ENCODE data around the gene SLC32A1. TPM values are rescaled to one million over a fixed set of nuclear protein-coding genes. Genes with fewer than 3 reads are reported as not detected.

SLC32A1 gene, protein sequence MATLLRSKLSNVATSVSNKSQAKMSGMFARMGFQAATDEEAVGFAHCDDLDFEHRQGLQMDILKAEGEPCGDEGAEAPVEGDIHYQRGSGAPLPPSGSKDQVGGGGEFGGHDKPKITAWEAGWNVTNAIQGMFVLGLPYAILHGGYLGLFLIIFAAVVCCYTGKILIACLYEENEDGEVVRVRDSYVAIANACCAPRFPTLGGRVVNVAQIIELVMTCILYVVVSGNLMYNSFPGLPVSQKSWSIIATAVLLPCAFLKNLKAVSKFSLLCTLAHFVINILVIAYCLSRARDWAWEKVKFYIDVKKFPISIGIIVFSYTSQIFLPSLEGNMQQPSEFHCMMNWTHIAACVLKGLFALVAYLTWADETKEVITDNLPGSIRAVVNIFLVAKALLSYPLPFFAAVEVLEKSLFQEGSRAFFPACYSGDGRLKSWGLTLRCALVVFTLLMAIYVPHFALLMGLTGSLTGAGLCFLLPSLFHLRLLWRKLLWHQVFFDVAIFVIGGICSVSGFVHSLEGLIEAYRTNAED
- total RNA-seq, result under 1 TPM; 0.25 to 0.55 TPM
- 0.96 TPM for polyA plus RNA-seq (ENCODE audit: insufficient read depth, low read depth, low replicate concordance)
- long read RNA-seq, donor 1, result 0 reads
- long read RNA-seq, donor 2, result 0 reads

DNA sequence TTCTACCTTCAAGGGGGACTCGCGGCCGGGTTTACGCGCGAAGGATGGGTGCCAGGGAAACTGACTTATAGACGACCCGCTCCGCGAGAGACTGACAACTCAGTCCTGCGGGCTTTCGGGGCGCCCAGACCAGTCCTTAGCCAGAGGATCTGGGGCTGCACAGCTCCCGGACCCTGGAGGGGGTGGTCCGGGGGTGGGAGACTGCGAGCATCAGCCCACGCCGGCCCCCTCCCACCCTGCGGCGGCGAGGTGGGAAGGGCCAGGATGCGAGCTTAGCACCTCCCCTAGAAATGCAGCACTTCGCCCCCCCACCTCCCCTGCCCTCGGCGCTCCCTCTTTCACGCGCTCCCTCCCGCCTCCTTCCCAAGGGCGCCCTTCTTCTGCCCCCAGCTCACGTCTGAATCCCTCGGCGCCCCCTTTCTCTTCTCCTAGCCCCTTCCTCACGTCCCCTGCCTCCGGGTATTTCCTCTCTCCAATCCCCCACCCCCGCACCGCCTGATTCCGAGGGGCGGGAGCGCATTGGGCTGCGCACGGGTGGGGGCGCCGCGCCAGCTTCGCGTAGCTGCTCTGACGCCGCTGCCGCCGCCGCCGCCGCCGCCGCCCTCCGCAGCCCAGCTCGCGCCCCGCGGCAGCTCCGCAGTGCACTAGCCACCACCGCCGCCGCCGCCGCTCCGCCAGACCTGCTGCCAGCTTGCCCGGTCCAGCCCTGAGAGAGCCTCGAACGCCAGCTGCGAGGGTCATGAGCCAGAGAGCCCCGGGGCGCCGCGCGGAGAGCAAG lies at the start of gene SLC32A1:
SLC32A1 (plus strand) TSS at position 639 of the 778 bp plus-strand sequence. CDS start 239 bp downstream, outside the sequence.
- Histone ChIP-seq H3K4me1 (no peaks in the 10 kb centered on the region), H3K27me3 (no peaks in the 10 kb centered on the region), H3K9me3 (no peaks in the 10 kb centered on the region), H3K36me3 (ENCODE audit: low read depth, missing control alignments) (no peaks in the 10 kb centered on the region), H3K27ac (no peak within 1 kb of the TSS), H3K4me3 (peak within 1 kb of the TSS in 1 of 2 donors; percentile 15)
- intact Hi-C loops (cut with DNase I; ENCODE audit: low total_unique reads), result no loop called here
- DNase-seq, result no peak
- WGBS, 2 donors, result 2 to 3% methylated on average over 35 to 76 of the region's 76 CpGs
- TF ChIP-seq, protein P1, sequence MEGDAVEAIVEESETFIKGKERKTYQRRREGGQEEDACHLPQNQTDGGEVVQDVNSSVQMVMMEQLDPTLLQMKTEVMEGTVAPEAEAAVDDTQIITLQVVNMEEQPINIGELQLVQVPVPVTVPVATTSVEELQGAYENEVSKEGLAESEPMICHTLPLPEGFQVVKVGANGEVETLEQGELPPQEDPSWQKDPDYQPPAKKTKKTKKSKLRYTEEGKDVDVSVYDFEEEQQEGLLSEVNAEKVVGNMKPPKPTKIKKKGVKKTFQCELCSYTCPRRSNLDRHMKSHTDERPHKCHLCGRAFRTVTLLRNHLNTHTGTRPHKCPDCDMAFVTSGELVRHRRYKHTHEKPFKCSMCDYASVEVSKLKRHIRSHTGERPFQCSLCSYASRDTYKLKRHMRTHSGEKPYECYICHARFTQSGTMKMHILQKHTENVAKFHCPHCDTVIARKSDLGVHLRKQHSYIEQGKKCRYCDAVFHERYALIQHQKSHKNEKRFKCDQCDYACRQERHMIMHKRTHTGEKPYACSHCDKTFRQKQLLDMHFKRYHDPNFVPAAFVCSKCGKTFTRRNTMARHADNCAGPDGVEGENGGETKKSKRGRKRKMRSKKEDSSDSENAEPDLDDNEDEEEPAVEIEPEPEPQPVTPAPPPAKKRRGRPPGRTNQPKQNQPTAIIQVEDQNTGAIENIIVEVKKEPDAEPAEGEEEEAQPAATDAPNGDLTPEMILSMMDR (IDR thresholded peaks at IDR 0.05), result no peak
- no peak for TF ChIP-seq POLR2A (IDR thresholded peaks at IDR 0.05)

DNA sequence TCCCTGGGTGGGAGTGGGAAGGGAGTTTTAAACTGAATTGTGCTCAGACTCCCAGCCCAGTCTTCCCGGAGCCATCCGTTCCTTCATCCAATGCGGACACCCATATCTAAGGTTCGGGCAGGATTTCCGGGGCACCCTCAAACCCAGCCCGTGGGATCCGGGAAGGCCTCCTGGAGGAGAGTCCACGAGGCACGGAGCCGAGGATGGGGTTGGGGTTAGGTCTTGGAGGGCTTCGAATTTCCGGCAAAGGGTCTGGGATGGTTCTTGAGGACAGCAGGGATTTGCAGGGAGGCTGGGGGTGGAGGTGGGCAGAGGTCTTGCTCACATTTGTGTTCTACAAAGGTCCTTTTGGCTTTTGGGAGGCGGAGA lies 49.5 kb upstream of the SLC32A1 start:
- intact Hi-C loops (cut with DNase I; ENCODE audit: low total_unique reads), result no loop called here
- peak overlapping the region; percentile 16 to 62 for H3K4me3 ChIP-seq
- WGBS, 2 donors, result 15% methylated on average over 11 to 12 of the region's 13 CpGs
- TF ChIP-seq POLR2A (IDR thresholded peaks at IDR 0.05), result no peak
- TF ChIP-seq, protein P1 (IDR thresholded peaks at IDR 0.05), result no peak
- H3K9me3 ChIP-seq, result no peaks in the 10 kb centered on the region
- H3K4me1 ChIP-seq, result peaks cover 3% of the 10 kb centered on the region
- no peak overlapping the region for H3K27ac ChIP-seq
- no peaks in the 10 kb centered on the region for H3K27me3 ChIP-seq
- no peak for DNase-seq
- H3K36me3 ChIP-seq (ENCODE audit: low read depth, missing control alignments), result no peaks in the 10 kb centered on the region

DNA sequence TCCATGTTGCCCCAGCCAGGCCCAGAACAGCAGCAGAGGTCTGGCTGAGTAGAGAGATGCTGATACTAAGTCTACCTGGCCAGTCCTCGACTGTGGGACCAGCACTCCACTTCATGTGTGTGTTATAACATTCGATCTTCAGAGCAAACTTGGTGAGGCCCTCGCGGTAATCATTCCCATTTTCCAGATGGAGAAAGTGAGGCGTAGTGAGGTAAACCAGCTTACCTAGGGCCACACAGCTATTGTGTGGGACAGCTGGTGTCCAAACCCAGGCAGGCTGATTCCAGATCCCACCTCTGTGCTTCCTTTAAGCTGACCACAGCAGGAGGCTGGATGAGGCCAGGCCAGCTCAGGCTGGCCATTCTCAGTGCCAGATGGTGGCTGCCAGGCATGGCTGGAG lies 47.7 kb upstream of the SLC32A1 start:
- H3K36me3 ChIP-seq (ENCODE audit: low read depth, missing control alignments), result no peaks in the 10 kb centered on the region
- no peaks in the 10 kb centered on the region for H3K27me3 ChIP-seq
- TF ChIP-seq, protein P1 (IDR thresholded peaks at IDR 0.05), result no peak
- WGBS, 2 donors, result 86% methylated on average over 5 of the region's 5 CpGs; no CpG with 5 or more reads in 1 of the 2 donors
- no peak overlapping the region for H3K4me3 ChIP-seq
- no peak overlapping the region for H3K27ac ChIP-seq
- H3K4me1 ChIP-seq, result peaks cover 3% of the 10 kb centered on the region
- DNase-seq, result no peak
- no peaks in the 10 kb centered on the region for H3K9me3 ChIP-seq
- intact Hi-C loops (cut with DNase I; ENCODE audit: low total_unique reads), result no loop called here

DNA sequence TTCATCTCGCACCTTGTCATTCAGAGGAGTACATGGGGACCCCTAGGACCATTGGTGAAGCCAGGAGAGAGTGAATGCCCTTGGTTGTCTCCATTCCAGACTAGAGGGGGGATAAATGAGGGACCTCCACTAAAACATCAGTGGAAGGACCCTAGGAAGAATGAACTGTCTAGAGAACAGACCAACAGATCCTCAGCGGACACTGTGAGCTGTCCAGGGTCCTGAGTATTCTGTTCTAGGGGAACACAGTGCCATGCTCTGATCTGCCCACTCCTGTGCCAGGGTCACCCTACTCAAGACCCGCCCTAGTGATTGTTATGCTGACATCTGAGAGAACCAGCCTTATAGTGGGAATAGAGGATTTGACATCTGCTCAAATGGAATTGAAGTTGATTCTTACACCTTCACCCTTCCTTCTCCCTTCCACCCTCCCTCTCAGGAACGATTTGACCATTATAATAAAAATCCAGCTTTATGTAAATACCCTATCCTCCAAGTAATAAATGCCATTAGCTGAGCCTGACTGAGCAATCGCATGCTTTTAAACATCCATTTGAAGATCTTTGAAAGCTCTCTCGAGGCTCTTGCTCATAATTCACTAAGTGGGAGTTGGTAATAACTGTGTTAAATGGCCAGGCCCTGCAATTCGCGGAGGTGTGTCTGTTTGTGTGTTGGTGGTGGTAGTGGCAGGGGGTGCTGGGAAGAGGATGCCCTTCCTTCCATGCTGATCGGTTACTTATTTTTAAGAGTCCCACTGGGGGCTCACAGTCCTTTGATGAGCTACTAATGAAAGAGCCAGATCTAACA lies 43.6 kb upstream of the SLC32A1 start:
- intact Hi-C loops (cut with DNase I; ENCODE audit: low total_unique reads), result no loop called here
- no peaks in the 10 kb centered on the region for H3K4me1 ChIP-seq
- no peaks in the 10 kb centered on the region for H3K27me3 ChIP-seq
- H3K27ac ChIP-seq, result no peak overlapping the region
- no peaks in the 10 kb centered on the region for H3K36me3 ChIP-seq (ENCODE audit: low read depth, missing control alignments)
- TF ChIP-seq, protein P1 (IDR thresholded peaks at IDR 0.05), result no peak
- TF ChIP-seq POLR2A (IDR thresholded peaks at IDR 0.05), result no peak
- no peak overlapping the region for H3K4me3 ChIP-seq
- 44 to 47% methylated on average over 9 of the region's 9 CpGs for WGBS, 2 donors
- no peaks in the 10 kb centered on the region for H3K9me3 ChIP-seq
- DNase-seq, result peak; percentile 41

All from testis (tissue), 5 donors.